Natural killer cell (primary cell): ENCODE measurements around the gene FOXP1. TPM values are rescaled to one million over a fixed set of nuclear protein-coding genes. Genes with fewer than 3 reads are reported as not detected.

Experiments used
- ATAC-seq, 3 donors: fragments of 150-1000 bp in 2 of 3; fragments of 200-7000 bp in 1 of 3; cut with Tn5 transposase; 1 replicate in 1 of 3; 2 replicates in 2 of 3; pipeline ENCODE4 v1.10.0; 2021; ENCODE audit warnings: mild to moderate bottlenecking in 2 of 3, moderate library complexity in 2 of 3
- DNase-seq, 2 donors: peaks; one replicate each; pipeline versions ENCODE4 v3.0.0 to v3.0.0-alpha.2; 2013 to 2021; ENCODE audit warnings: mixed read lengths in 1 of 2
- H3K27ac ChIP-seq: one replicate; pipeline ENCODE4 v1.5.1; 2013; ENCODE audit warnings: mild to moderate bottlenecking, low read length
- H3K27me3 ChIP-seq: one replicate; pipeline ENCODE4 v1.6.1; 2013; ENCODE audit warnings: low read length; ENCODE audit not compliant: control insufficient read depth, insufficient read depth
- H3K36me3 ChIP-seq: one replicate; pipeline ENCODE4 v1.6.1; 2013; ENCODE audit warnings: low read length; ENCODE audit not compliant: control insufficient read depth, insufficient read depth
- H3K4me1 ChIP-seq: one replicate; pipeline ENCODE4 v1.6.1; 2013; ENCODE audit warnings: low read length; ENCODE audit not compliant: control insufficient read depth, insufficient read depth
- H3K4me3 ChIP-seq: one replicate; pipeline ENCODE4 v1.5.1; 2013; ENCODE audit warnings: low read length
- H3K9me3 ChIP-seq: one replicate; pipeline ENCODE4 v1.6.1; 2013; ENCODE audit warnings: low read length; ENCODE audit not compliant: control insufficient read depth, insufficient read depth
- H3K27ac Mint-ChIP-seq, 2 donors: one replicate each; pipeline ENCODE4 v1.8.0; 2022; ENCODE audit warnings: mild to moderate bottlenecking in 2 of 2, mixed read lengths in 2 of 2, moderate library complexity in 1 of 2
- H3K27me3 Mint-ChIP-seq, 2 donors: one replicate each; pipeline ENCODE4 v1.8.0; 2022; ENCODE audit warnings: low read depth in 2 of 2, mixed read lengths in 2 of 2
- H3K36me3 Mint-ChIP-seq: one replicate; pipeline ENCODE4 v1.8.0; 2022; ENCODE audit warnings: mixed read lengths
- H3K4me1 Mint-ChIP-seq, 2 donors: one replicate each; pipeline ENCODE4 v1.8.0; 2022; ENCODE audit warnings: mixed read lengths in 2 of 2
- H3K4me3 Mint-ChIP-seq: one replicate; pipeline ENCODE4 v1.8.0; 2022; ENCODE audit warnings: mild to moderate bottlenecking, moderate library complexity, mixed read lengths
- H3K9me3 Mint-ChIP-seq, 2 donors: one replicate each; pipeline ENCODE4 v1.8.0; 2022; ENCODE audit warnings: mixed read lengths in 2 of 2
- WGBS: methylation state at CpG from one replicate; pipeline ENCODE4 v1.1.7; 2013; ENCODE audit warnings: missing lambda C conversion rate; ENCODE audit not compliant: insufficient coverage; 5-methylcytosine and 5-hydroxymethylcytosine counted together
- intact Hi-C: fragments of 100-400 bp; cut with micrococcal nuclease; formaldehyde crosslinking; loops from one replicate; pipeline ENCODE4 v1.14.2; 2022
- total RNA-seq, 4 donors: library from RNA; stranded (reverse); fragments of 120-200 nt in 1 of 4; gene quantifications; one replicate each; pipeline versions ENCODE4 v1.2.3 to v1.2.4, GENCODE V29; 2013 to 2022
- TF ChIP-seq, protein P1 (sequence below): fragments of 200-600 bp; IDR thresholded peaks from one replicate; pipeline ENCODE4 v1.8.0; 2022; ENCODE audit warnings: antibody characterized with exemption

Gene FOXP1
- total RNA-seq, 3 donors from 2014 or later (not counting 1 experiment from before 2014, with no cell fraction given) = 166 to 185 (median 166) TPM

DNA sequence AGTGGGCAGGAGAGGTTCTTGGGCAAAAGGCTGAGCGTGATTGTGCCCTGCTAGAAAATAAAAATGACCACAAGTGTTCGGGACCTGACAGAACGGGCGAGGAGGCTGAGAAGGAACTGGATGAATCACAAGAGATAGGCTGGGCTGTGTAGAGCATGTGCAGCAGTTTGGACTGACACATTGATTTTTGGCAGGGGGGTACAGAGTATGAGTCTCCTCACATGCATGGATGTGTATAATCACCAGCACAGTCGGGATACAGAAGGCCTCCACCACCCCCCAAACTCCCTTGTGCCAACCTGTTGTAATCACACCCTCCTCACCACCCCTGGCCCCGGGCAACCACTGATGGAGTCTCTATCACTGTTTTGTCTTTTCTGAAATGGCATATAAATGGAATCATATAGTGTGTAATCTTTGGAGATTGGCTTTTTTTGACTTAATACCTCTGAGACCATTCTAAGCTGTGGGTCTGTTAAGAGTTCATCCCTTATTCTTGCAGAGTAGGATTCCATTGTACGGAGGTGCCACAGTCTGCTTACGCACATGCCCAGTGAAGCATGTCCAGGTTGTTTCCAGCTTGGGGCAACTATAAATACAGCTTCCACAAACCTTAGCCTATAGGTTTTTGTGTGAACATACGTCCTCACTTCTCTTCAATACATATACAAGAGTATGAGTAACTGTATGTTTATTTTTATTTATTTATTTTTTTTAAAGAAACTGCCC lies 438.8 kb downstream of the FOXP1 start:
- H3K27me3 ChIP-seq = no peaks in the 10 kb centered on the region
- ATAC-seq = no peak
- no peak overlapping the region for H3K4me3 ChIP-seq
- Mint-ChIP-seq H3K4me3 (no peak overlapping the region), H3K4me1 (peaks cover 0 to 6% of the 10 kb centered on the region in 2 donors), H3K27ac (no peak overlapping the region), H3K36me3 (no peaks in the 10 kb centered on the region), H3K9me3 (no peaks in the 10 kb centered on the region), H3K27me3 (no peaks in the 10 kb centered on the region)
- TF ChIP-seq, protein P1, sequence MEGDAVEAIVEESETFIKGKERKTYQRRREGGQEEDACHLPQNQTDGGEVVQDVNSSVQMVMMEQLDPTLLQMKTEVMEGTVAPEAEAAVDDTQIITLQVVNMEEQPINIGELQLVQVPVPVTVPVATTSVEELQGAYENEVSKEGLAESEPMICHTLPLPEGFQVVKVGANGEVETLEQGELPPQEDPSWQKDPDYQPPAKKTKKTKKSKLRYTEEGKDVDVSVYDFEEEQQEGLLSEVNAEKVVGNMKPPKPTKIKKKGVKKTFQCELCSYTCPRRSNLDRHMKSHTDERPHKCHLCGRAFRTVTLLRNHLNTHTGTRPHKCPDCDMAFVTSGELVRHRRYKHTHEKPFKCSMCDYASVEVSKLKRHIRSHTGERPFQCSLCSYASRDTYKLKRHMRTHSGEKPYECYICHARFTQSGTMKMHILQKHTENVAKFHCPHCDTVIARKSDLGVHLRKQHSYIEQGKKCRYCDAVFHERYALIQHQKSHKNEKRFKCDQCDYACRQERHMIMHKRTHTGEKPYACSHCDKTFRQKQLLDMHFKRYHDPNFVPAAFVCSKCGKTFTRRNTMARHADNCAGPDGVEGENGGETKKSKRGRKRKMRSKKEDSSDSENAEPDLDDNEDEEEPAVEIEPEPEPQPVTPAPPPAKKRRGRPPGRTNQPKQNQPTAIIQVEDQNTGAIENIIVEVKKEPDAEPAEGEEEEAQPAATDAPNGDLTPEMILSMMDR = no peak
- no peak overlapping the region for H3K27ac ChIP-seq
- no peak for DNase-seq
- intact Hi-C loops = no loop called here
- no peaks in the 10 kb centered on the region for H3K4me1 ChIP-seq
- H3K9me3 ChIP-seq = no peaks in the 10 kb centered on the region
- no peaks in the 10 kb centered on the region for H3K36me3 ChIP-seq
- WGBS = 79% methylated on average over 7 of the region's 9 CpGs

DNA sequence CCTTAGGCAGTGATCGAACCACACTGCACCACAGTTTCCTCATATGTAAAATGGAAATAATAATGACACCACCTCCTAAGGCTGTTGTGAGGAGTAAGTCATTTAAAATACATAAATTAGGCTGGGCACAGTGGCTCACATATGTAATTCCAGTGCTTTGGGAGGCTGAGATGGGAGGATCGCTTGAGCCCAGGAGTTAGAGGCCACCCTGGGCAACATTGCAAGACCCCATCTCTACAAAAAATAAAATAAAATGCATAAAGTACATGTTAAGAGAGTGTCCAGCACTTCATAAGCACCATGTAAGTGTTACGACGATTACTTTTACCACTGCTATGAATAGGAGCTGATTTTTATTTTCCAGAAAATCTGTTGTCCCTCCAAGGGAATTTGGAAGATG lies 440.0 kb downstream of the FOXP1 start:
- ATAC-seq (no peak), DNase-seq (no peak)
- H3K9me3 ChIP-seq = no peaks in the 10 kb centered on the region
- no peak overlapping the region for H3K4me3 ChIP-seq
- H3K4me3 Mint-ChIP-seq = no peak overlapping the region
- peaks cover 0 to 6% of the 10 kb centered on the region in 2 donors for H3K4me1 Mint-ChIP-seq
- no peaks in the 10 kb centered on the region for H3K9me3 Mint-ChIP-seq
- no peaks in the 10 kb centered on the region for H3K27me3 ChIP-seq
- no peaks in the 10 kb centered on the region for H3K27me3 Mint-ChIP-seq
- no peaks in the 10 kb centered on the region for H3K36me3 Mint-ChIP-seq
- H3K27ac Mint-ChIP-seq = no peak overlapping the region
- H3K36me3 ChIP-seq = no peaks in the 10 kb centered on the region
- H3K27ac ChIP-seq = no peak overlapping the region
- WGBS = 92% methylated on average over 2 of the region's 4 CpGs
- TF ChIP-seq, protein P1 = no peak
- no peaks in the 10 kb centered on the region for H3K4me1 ChIP-seq
- intact Hi-C loops = no loop called here

- no peaks in the 10 kb centered on the region for H3K9me3 Mint-ChIP-seq
- H3K36me3 Mint-ChIP-seq = no peaks in the 10 kb centered on the region
- H3K4me3 ChIP-seq = no peak overlapping the region
- peaks cover 0 to 6% of the 10 kb centered on the region in 2 donors for H3K4me1 Mint-ChIP-seq
- no peak overlapping the region for H3K4me3 Mint-ChIP-seq
- no peaks in the 10 kb centered on the region for H3K4me1 ChIP-seq
- TF ChIP-seq, protein P1 = no peak
- intact Hi-C loops = no loop called here
- peak in 1 of 2 donors; percentile 29 for DNase-seq
- no peak overlapping the region for H3K27ac Mint-ChIP-seq
- no peaks in the 10 kb centered on the region for H3K9me3 ChIP-seq
- 90% methylated on average over 6 of the region's 7 CpGs for WGBS
- H3K27me3 Mint-ChIP-seq = no peaks in the 10 kb centered on the region
- no peaks in the 10 kb centered on the region for H3K27me3 ChIP-seq
- ATAC-seq = no peak
- H3K36me3 ChIP-seq = no peaks in the 10 kb centered on the region
- H3K27ac ChIP-seq = no peak overlapping the region
Measured at GRCh38 chr3:71142441-71143161, 440.9 kb downstream of the FOXP1 start.
